ENCODE results near the gene DCLK2.

DNA sequence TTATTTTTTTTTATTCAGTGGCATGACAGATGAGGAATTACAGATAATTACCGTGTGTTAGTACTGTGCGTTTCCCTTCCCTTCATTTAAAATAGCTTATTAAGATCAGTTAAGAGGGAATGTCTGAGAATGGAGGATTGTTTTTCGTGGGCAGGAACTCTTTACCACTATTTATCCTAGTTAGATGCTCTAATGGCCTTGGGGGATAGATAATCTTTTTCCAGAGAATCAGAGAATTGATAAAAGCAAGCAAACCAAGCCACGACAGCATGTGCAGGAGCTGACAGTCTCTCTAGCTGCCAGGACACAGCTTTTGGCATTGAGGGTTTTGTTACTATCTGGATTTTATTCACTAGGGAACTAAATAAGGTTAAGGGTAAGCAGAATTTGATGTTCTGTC is 128.7 kb downstream of the DCLK2 start:
- TF ChIP-seq PHF8 (CRISPR knock-in tag; IDR thresholded peaks at IDR 0.05) (no peak), NCOA1 (CRISPR knock-in tag; IDR thresholded peaks at IDR 0.05) (no peak), RBM22 (optimal IDR thresholded peaks at IDR 0.05; ENCODE audit: low read length) (no peak), POLR2A (IDR thresholded peaks at IDR 0.05; ENCODE audit: insufficient read depth in 1 of 2, low read depth in 2 of 2, low read length in 2 of 2) (no peak), TCF7L2 (IDR thresholded peaks at IDR 0.05; ENCODE audit: low read depth, low read length) (no peak), ZSCAN30 (CRISPR knock-in tag; IDR thresholded peaks at IDR 0.05) (no peak)
- TF ChIP-seq, protein P1, sequence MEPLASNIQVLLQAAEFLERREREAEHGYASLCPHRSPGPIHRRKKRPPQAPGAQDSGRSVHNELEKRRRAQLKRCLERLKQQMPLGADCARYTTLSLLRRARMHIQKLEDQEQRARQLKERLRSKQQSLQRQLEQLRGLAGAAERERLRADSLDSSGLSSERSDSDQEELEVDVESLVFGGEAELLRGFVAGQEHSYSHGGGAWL (CRISPR knock-in tag; IDR thresholded peaks at IDR 0.05) = no peak
- TF ChIP-seq, protein P2, sequence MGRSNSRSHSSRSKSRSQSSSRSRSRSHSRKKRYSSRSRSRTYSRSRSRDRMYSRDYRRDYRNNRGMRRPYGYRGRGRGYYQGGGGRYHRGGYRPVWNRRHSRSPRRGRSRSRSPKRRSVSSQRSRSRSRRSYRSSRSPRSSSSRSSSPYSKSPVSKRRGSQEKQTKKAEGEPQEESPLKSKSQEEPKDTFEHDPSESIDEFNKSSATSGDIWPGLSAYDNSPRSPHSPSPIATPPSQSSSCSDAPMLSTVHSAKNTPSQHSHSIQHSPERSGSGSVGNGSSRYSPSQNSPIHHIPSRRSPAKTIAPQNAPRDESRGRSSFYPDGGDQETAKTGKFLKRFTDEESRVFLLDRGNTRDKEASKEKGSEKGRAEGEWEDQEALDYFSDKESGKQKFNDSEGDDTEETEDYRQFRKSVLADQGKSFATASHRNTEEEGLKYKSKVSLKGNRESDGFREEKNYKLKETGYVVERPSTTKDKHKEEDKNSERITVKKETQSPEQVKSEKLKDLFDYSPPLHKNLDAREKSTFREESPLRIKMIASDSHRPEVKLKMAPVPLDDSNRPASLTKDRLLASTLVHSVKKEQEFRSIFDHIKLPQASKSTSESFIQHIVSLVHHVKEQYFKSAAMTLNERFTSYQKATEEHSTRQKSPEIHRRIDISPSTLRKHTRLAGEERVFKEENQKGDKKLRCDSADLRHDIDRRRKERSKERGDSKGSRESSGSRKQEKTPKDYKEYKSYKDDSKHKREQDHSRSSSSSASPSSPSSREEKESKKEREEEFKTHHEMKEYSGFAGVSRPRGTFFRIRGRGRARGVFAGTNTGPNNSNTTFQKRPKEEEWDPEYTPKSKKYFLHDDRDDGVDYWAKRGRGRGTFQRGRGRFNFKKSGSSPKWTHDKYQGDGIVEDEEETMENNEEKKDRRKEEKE (IDR thresholded peaks at IDR 0.05) = no peak
- TF ChIP-seq, protein P3, sequence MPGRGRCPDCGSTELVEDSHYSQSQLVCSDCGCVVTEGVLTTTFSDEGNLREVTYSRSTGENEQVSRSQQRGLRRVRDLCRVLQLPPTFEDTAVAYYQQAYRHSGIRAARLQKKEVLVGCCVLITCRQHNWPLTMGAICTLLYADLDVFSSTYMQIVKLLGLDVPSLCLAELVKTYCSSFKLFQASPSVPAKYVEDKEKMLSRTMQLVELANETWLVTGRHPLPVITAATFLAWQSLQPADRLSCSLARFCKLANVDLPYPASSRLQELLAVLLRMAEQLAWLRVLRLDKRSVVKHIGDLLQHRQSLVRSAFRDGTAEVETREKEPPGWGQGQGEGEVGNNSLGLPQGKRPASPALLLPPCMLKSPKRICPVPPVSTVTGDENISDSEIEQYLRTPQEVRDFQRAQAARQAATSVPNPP (CRISPR knock-in tag; IDR thresholded peaks at IDR 0.05) = no peak
- TF ChIP-seq, protein P4, sequence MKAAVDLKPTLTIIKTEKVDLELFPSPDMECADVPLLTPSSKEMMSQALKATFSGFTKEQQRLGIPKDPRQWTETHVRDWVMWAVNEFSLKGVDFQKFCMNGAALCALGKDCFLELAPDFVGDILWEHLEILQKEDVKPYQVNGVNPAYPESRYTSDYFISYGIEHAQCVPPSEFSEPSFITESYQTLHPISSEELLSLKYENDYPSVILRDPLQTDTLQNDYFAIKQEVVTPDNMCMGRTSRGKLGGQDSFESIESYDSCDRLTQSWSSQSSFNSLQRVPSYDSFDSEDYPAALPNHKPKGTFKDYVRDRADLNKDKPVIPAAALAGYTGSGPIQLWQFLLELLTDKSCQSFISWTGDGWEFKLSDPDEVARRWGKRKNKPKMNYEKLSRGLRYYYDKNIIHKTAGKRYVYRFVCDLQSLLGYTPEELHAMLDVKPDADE (CRISPR knock-in tag; IDR thresholded peaks at IDR 0.05) = no peak
